HS-5 (cell line): ENCODE data around the gene MCEE.
A peak's percentile ranks its signal among the peaks of the same experiment; 100 is the strongest.

Experiments
- DNase-seq: peaks from one replicate; pipeline ENCODE4 v3.0.0-alpha.2; 2012; ENCODE audit warnings: low read depth

MCEE gene

GRCh38 chr2:71082402-71083252, 47.4 kb downstream of the MCEE start:
- DNase-seq, result no peak

GRCh38 chr2:71078624-71079023, 51.4 kb downstream of the MCEE start:
- no peak for DNase-seq

- DNase-seq, result no peak
Measured at GRCh38 chr2:71074893-71075395, 55.1 kb downstream of the MCEE start.

GRCh38 chr2:71073475-71073874, 56.6 kb downstream of the MCEE start:
- DNase-seq, result no peak

- DNase-seq, result no peak
Measured at GRCh38 chr2:71072492-71072891, 57.5 kb downstream of the MCEE start.

- no peak for DNase-seq
Measured at GRCh38 chr2:71071681-71072398, 58.2 kb downstream of the MCEE start.

- no peak for DNase-seq
Measured at GRCh38 chr2:71070294-71071093, 59.5 kb downstream of the MCEE start.

- DNase-seq, result peak; percentile 30
Measured at GRCh38 chr2:71069376-71069775, 60.7 kb downstream of the MCEE start.

GRCh38 chr2:71068218-71069035, 61.6 kb downstream of the MCEE start, which contains the start of gene NAGK:
NAGK (plus strand) TSS chr2:71068648; CDS start chr2:71068684, 36 bp downstream.
- DNase-seq, result peak; percentile 85

- DNase-seq, result no peak
Measured at GRCh38 chr2:71067567-71068217, 62.3 kb downstream of the MCEE start.

- DNase-seq, result no peak
Measured at GRCh38 chr2:71066856-71067255, 63.2 kb downstream of the MCEE start.

- no peak for DNase-seq
Measured at GRCh38 chr2:71064754-71065621, 65.0 kb downstream of the MCEE start.

- no peak for DNase-seq
Measured at GRCh38 chr2:71064110-71064611, 65.9 kb downstream of the MCEE start.

GRCh38 chr2:71063216-71063615, 66.8 kb downstream of the MCEE start:
- DNase-seq, result no peak

GRCh38 chr2:71060871-71061270, 69.2 kb downstream of the MCEE start:
- DNase-seq, result no peak

- no peak for DNase-seq
Measured at GRCh38 chr2:71060211-71060610, 69.8 kb downstream of the MCEE start.
